SU-DHL-6 (cell line): ENCODE measurements around the gene UBP1.

Experiments used
- H2AFZ ChIP-seq: fragments of 200-600 bp; sonication (generic); 2 replicates; pipeline ENCODE4 v1.6.1; 2014; ENCODE audit warnings: low read depth, mild to moderate bottlenecking, moderate library complexity, mixed read lengths, antibody characterized with exemption, low read length; ENCODE audit not compliant: severe bottlenecking
- H3F3A ChIP-seq: fragments of 200-600 bp; shearing (Covaris generic); 2 replicates; pipeline ENCODE4 v1.6.0; 2016; ENCODE audit warnings: antibody characterized with exemption, mild to moderate bottlenecking; ENCODE audit not compliant: insufficient read depth
- H3K27ac ChIP-seq: fragments of 200-600 bp; sonication (generic); 2 replicates; pipeline ENCODE4 v1.5.1; 2016; ENCODE audit warnings: low read depth, mild to moderate bottlenecking, low read length, moderate library complexity, mixed read lengths
- H3K27me3 ChIP-seq: fragments of 200-600 bp; sonication (generic), shearing (Covaris generic); 2 replicates; pipeline ENCODE4 v1.6.0; 2014; ENCODE audit warnings: mild to moderate bottlenecking, low read length
- H3K36me3 ChIP-seq: fragments of 200-600 bp; sonication (generic); 2 replicates; pipeline ENCODE4 v1.6.1; 2014; ENCODE audit warnings: mild to moderate bottlenecking, low read length, mixed read lengths
- H3K4me2 ChIP-seq: fragments of 300-600, 200-600 bp; shearing (Covaris generic), sonication (generic); 2 replicates; pipeline ENCODE4 v1.6.0; 2014; ENCODE audit warnings: low read length, low read depth, mild to moderate bottlenecking; ENCODE audit not compliant: poor library complexity, severe bottlenecking
- H3K4me3 ChIP-seq: fragments of 200-600 bp; sonication (generic); 2 replicates; pipeline ENCODE4 v1.5.1; 2014; ENCODE audit warnings: antibody characterized with exemption, low read length, mild to moderate bottlenecking, mixed read lengths; ENCODE audit not compliant: insufficient read depth, poor library complexity, severe bottlenecking
- H3K79me2 ChIP-seq: fragments of 200-600 bp; sonication (generic); 2 replicates; pipeline ENCODE4 v1.6.1; 2014; ENCODE audit warnings: mild to moderate bottlenecking, low read length, moderate library complexity; ENCODE audit not compliant: insufficient read depth
- H3K9ac ChIP-seq: fragments of 200-600 bp; sonication (generic); 2 replicates; pipeline ENCODE4 v1.7.0; 2014; ENCODE audit warnings: mild to moderate bottlenecking, low read length
- H3K9me2 ChIP-seq: fragments of 200-600 bp; sonication (generic); replicated peaks from 2 replicates; pipeline ENCODE4 v1.6.1; 2014; ENCODE audit warnings: low read length; ENCODE audit not compliant: insufficient read depth
- H3K9me3 ChIP-seq: fragments of 200-600 bp; sonication (generic); 2 replicates; pipeline ENCODE4 v1.6.1; 2014; ENCODE audit warnings: low read length, mixed read lengths; ENCODE audit not compliant: insufficient read depth
- H4K20me1 ChIP-seq: fragments of 200-600 bp; sonication (generic); 2 replicates; pipeline ENCODE4 v1.6.1; 2014; ENCODE audit warnings: low read depth, mild to moderate bottlenecking, antibody characterized with exemption, low read length, moderate library complexity, mixed read lengths
- CTCF ChIP-seq: fragments of 200-600 bp; sonication (generic); IDR thresholded peaks from one replicate; pipeline ENCODE4 v1.5.1; 2017; ENCODE audit warnings: antibody characterized with exemption, mild to moderate bottlenecking, low read length, moderate library complexity; ENCODE audit not compliant: insufficient read depth, poor library complexity, severe bottlenecking
- EZH2phosphoT487 ChIP-seq: fragments of 200-600 bp; sonication (generic), shearing (Covaris generic); conservative IDR thresholded peaks from 2 replicates; pipeline ENCODE4 v1.6.1; 2018; ENCODE audit warnings: mild to moderate bottlenecking, antibody characterized with exemption, low read length, moderate library complexity, mixed read lengths

UBP1 gene

GRCh38 chr3:33364060-33364459 lies 76.1 kb downstream of the UBP1 start:
- Histone ChIP-seq H3K9me2 (no peaks in the 10 kb centered on the region), H2AFZ (no peak overlapping the region), H3K79me2 (no peaks in the 10 kb centered on the region), H3K4me2 (no peak overlapping the region), H3K4me3 (no peak overlapping the region), H4K20me1 (no peaks in the 10 kb centered on the region), H3K27ac (no peak overlapping the region), H3K9ac (no peak overlapping the region), H3F3A (no peaks in the 10 kb centered on the region), H3K27me3 (no peaks in the 10 kb centered on the region), H3K9me3 (no peaks in the 10 kb centered on the region), H3K36me3 (no peaks in the 10 kb centered on the region)
- TF ChIP-seq EZH2phosphoT487 (no peak), CTCF (no peak)

- Histone ChIP-seq H3K36me3 (no peaks in the 10 kb centered on the region), H3K27me3 (no peaks in the 10 kb centered on the region)
Measured at GRCh38 chr3:33363113-33363800, 76.9 kb downstream of the UBP1 start.

GRCh38 chr3:33360136-33360825 lies 79.9 kb downstream of the UBP1 start:
- Histone ChIP-seq H3F3A (no peaks in the 10 kb centered on the region), H4K20me1 (no peaks in the 10 kb centered on the region), H3K9me3 (no peaks in the 10 kb centered on the region), H3K27me3 (no peaks in the 10 kb centered on the region), H3K9me2 (no peaks in the 10 kb centered on the region), H3K36me3 (no peaks in the 10 kb centered on the region), H3K4me3 (no peak overlapping the region), H3K27ac (no peak overlapping the region), H3K9ac (no peak overlapping the region), H3K79me2 (no peaks in the 10 kb centered on the region), H3K4me2 (no peak overlapping the region), H2AFZ (no peak overlapping the region)
- TF ChIP-seq CTCF (no peak), EZH2phosphoT487 (no peak)

More at GRCh38 chr3:33363113-33363800, 76.9 kb downstream of the UBP1 start:
- Histone ChIP-seq H4K20me1 (no peaks in the 10 kb centered on the region), H3K27ac (no peak overlapping the region), H3K9ac (no peak overlapping the region), H3F3A (no peaks in the 10 kb centered on the region), H3K4me3 (no peak overlapping the region), H3K9me3 (no peaks in the 10 kb centered on the region), H2AFZ (no peak overlapping the region), H3K9me2 (no peaks in the 10 kb centered on the region), H3K79me2 (no peaks in the 10 kb centered on the region), H3K4me2 (no peak overlapping the region)
- TF ChIP-seq CTCF, result no peak
- TF ChIP-seq EZH2phosphoT487, result no peak
